GM12878 (cell line): Measurements from ENCODE around the gene ARID1A. TPM values are rescaled to one million over a fixed set of nuclear protein-coding genes. Genes with fewer than 3 reads are reported as not detected.

Source experiments
- ATF7 ChIP-seq: fragments of 450-650 bp; IDR thresholded peaks from 2 replicates; pipeline ENCODE4 v1.6.1; 2016; ENCODE audit warnings: low read depth, mild to moderate bottlenecking
- BMI1 ChIP-seq: fragments of 450-650 bp; IDR thresholded peaks from 2 replicates; pipeline ENCODE4 v1.6.1; 2016; ENCODE audit warnings: mild to moderate bottlenecking, moderate library complexity, borderline replicate concordance
- CREB1 ChIP-seq: IDR thresholded peaks from 2 replicates; pipeline ENCODE4 v1.6.1; 2012; ENCODE audit warnings: low read depth, mild to moderate bottlenecking, inconsistent platforms
- ELK1 ChIP-seq: IDR thresholded peaks from 2 replicates; pipeline ENCODE4 v1.6.1; 2012; ENCODE audit warnings: low read depth, low read length, improper control_type of control experiment
- IKZF2 ChIP-seq, 2 experiments: fragments of 450-650 bp; IDR thresholded peaks; 2 replicates each; pipeline ENCODE4 v1.6.1; 2017; ENCODE audit warnings: mild to moderate bottlenecking in 2 of 2, moderate library complexity in 2 of 2
- KLF5 ChIP-seq: fragments of 450-650 bp; IDR thresholded peaks from 2 replicates; pipeline ENCODE4 v1.6.1; 2014; ENCODE audit warnings: mild to moderate bottlenecking; ENCODE audit not compliant: partially characterized antibody
- NBN ChIP-seq: fragments of 450-650 bp; IDR thresholded peaks from 2 replicates; pipeline ENCODE4 v1.6.1; 2016
- RAD21 ChIP-seq: IDR thresholded peaks from 2 replicates; pipeline ENCODE4 v1.6.1; 2011; ENCODE audit warnings: mild to moderate bottlenecking, low read depth, low read length, moderate library complexity; ENCODE audit not compliant: insufficient read depth
- SREBF1 ChIP-seq: IDR thresholded peaks from 2 replicates; pipeline ENCODE4 v1.6.1; 2012; ENCODE audit warnings: mild to moderate bottlenecking, low read length
- STAT3 ChIP-seq: IDR thresholded peaks from 2 replicates; pipeline ENCODE4 v1.6.1; 2011; ENCODE audit warnings: low read depth, low read length, improper control_type of control experiment
- ZNF24 ChIP-seq: fragments of 450-650 bp; IDR thresholded peaks from 2 replicates; pipeline ENCODE4 v1.6.1; 2017; ENCODE audit warnings: antibody characterized with exemption, mild to moderate bottlenecking
- ZNF687 ChIP-seq: fragments of 450-650 bp; IDR thresholded peaks from 2 replicates; pipeline ENCODE4 v1.6.1; 2017; ENCODE audit warnings: mild to moderate bottlenecking, moderate library complexity
- polyA plus RNA-seq, 11 experiments: library from polyadenylated mRNA; depleted of rRNA in 4 of 11; unstranded in 6 of 11; stranded (reverse) in 5 of 11; fragments of >200 nt; fragmentation: Nextera tagmentation in 4 of 11; fragmentation: Illumina TruSeq in 1 of 11; extraction: Ambion mirVana in 4 of 11; extraction: Trizol in 1 of 11; gene quantifications; 1 replicate in 1 of 11; 2 replicates in 10 of 11; pipeline versions ENCODE4 v1.2.1 to v1.2.3, GENCODE V29; 2011 to 2016; ENCODE audit warnings: inconsistent platforms in 2 of 11, missing spikeins in 2 of 11, low read depth in 1 of 11
- total RNA-seq, 4 experiments: library from RNA; depleted of rRNA in 3 of 4; stranded (reverse); fragments of >200 nt in 3 of 4; fragmentation: Illumina TruSeq in 1 of 4; extraction: Trizol in 1 of 4; gene quantifications; 2 replicates each; pipeline versions ENCODE4 v1.2.1 to v1.2.3, GENCODE V29; 2013 to 2021

The ARID1A gene
- total and polyA plus RNA-seq, 10 of the 15 experiments (the other 5 are each of a cell fraction or from before 2014, with no cell fraction given): 10.0 to 98.0 (median 23.5) TPM

DNA sequence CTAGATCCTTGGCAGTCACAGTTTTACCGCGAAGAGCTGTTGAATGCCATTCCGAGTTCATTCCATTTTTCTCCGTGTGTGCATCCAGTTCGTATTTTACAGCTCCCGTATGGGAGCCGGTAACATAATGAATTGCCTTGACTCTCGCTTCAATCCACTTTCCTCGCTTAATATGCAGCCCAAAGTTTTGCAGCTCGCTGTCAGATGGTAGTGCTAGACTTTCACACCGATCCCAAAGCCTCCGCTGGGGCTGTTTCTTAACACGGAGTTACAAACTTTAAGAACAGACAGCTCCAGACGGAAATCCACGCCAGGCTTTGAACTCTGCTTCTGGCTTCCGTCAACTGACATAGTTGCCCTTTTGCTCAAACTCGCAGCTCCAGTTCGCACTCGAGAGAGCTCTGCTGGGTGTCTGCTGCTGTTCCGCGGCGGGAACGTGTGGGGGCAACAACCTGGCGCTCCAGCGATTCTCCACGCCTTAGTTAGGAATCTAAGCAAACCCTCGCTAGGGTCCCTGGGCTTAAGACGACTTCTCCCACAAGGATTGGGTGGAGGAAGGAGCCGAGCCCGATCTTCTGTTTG is 3.5 kb upstream of the ARID1A start (continued):
- 0 out of 2 replicates have a peak, but pooled peaks have one; percentile 2 for TF ChIP-seq RAD21
- TF ChIP-seq SREBF1: no peak
- TF ChIP-seq ATF7: peak; percentile 66
- TF ChIP-seq IKZF2 (IDR thresholded peaks at IDR 0.05): peak; percentile 33 to 38; a peak in 3 of 4 replicates
- peak; percentile 35 for TF ChIP-seq ZNF687
- TF ChIP-seq CREB1: no peak
- peak; percentile 74; the same call in 1 of the 2 replicates for TF ChIP-seq ZNF24
- 0 out of 2 replicates have a peak, but pooled peaks have one; percentile 54 for TF ChIP-seq ELK1
- no peak for TF ChIP-seq BMI1
- peak; percentile 95 for TF ChIP-seq KLF5
- no peak for TF ChIP-seq STAT3
- peak; percentile 80 for TF ChIP-seq NBN
